DOHH2 (cell line): ENCODE data around the gene XRRA1.

ENCODE experiments used
- H3F3A ChIP-seq: fragments of 200-600 bp; sonication (generic), shearing (Covaris generic); 2 replicates; pipeline ENCODE4 v1.6.0; 2016; ENCODE audit warnings: antibody characterized with exemption, mild to moderate bottlenecking; ENCODE audit not compliant: control insufficient read depth, insufficient read depth
- H3K27ac ChIP-seq: fragments of 200-600 bp; sonication (generic); 2 replicates; pipeline ENCODE4 v1.5.1; 2014; ENCODE audit warnings: low read depth, mild to moderate bottlenecking, low read length, moderate library complexity
- H3K27me3 ChIP-seq: fragments of 200-600 bp; sonication (generic); 2 replicates; pipeline ENCODE4 v1.6.1; 2014; ENCODE audit warnings: mild to moderate bottlenecking, low read length, mixed read lengths; ENCODE audit not compliant: control insufficient read depth
- H3K36me3 ChIP-seq: fragments of 200-600 bp; sonication (generic); 2 replicates; pipeline ENCODE4 v1.6.1; 2014; ENCODE audit warnings: mild to moderate bottlenecking, low read length, moderate library complexity, mixed read lengths; ENCODE audit not compliant: control insufficient read depth
- H3K4me1 ChIP-seq: fragments of 200-600 bp; sonication (generic); 2 replicates; pipeline ENCODE4 v1.6.1; 2014; ENCODE audit warnings: mild to moderate bottlenecking, low read length, mixed read lengths; ENCODE audit not compliant: control insufficient read depth
- H3K4me2 ChIP-seq: fragments of 200-600 bp; sonication (generic); 2 replicates; pipeline ENCODE4 v1.6.0; 2014; ENCODE audit warnings: mild to moderate bottlenecking, low read length, moderate library complexity
- H3K4me3 ChIP-seq: fragments of 200-600 bp; sonication (generic); 2 replicates; pipeline ENCODE4 v1.5.1; 2014; ENCODE audit warnings: mild to moderate bottlenecking, low read length, mixed read lengths
- H3K79me2 ChIP-seq: fragments of 200-600 bp; sonication (generic); 2 replicates; pipeline ENCODE4 v1.6.1; 2014; ENCODE audit warnings: mild to moderate bottlenecking, low read length, mixed read lengths; ENCODE audit not compliant: control insufficient read depth
- H3K9me2 ChIP-seq: fragments of 200-600 bp; sonication (generic); replicated peaks from 2 replicates; pipeline ENCODE4 v1.6.1; 2014; ENCODE audit warnings: mild to moderate bottlenecking, low read length, mixed read lengths; ENCODE audit not compliant: control insufficient read depth
- H3K9me3 ChIP-seq: fragments of 200-600 bp; sonication (generic); 2 replicates; pipeline ENCODE4 v1.6.1; 2014; ENCODE audit warnings: antibody characterized with exemption, low read length, mixed read lengths; ENCODE audit not compliant: control insufficient read depth, insufficient read depth
- H4K20me1 ChIP-seq: fragments of 200-600 bp; sonication (generic); 2 replicates; pipeline ENCODE4 v1.6.0; 2014; ENCODE audit warnings: low read depth, mild to moderate bottlenecking, antibody characterized with exemption, low read length, moderate library complexity; ENCODE audit not compliant: control insufficient read depth, insufficient read depth
- EZH2phosphoT487 ChIP-seq: fragments of 200-600 bp; sonication (generic); IDR thresholded peaks from 2 replicates; pipeline ENCODE4 v1.6.1; 2017; ENCODE audit warnings: borderline replicate concordance, mild to moderate bottlenecking, antibody characterized with exemption, low read length, moderate library complexity, mixed read lengths
- TF ChIP-seq, protein P1 (sequence below): fragments of 200-600 bp; sonication (generic); IDR thresholded peaks from one replicate; pipeline ENCODE4 v1.5.1; 2014; ENCODE audit warnings: antibody characterized with exemption, mild to moderate bottlenecking, low read depth, low read length; ENCODE audit not compliant: poor library complexity, severe bottlenecking

XRRA1 gene

GRCh38 chr11:74791333-74792100, 157.4 kb downstream of the XRRA1 start:
- H3K9me2 ChIP-seq: no peaks in the 10 kb centered on the region
- H3K4me2 ChIP-seq: no peak overlapping the region
- no peaks in the 10 kb centered on the region for H4K20me1 ChIP-seq
- peaks cover 57% of the 10 kb centered on the region for H3K36me3 ChIP-seq
- H3K27ac ChIP-seq: no peak overlapping the region
- no peaks in the 10 kb centered on the region for H3K27me3 ChIP-seq
- H3K9me3 ChIP-seq: peaks cover 21% of the 10 kb centered on the region
- H3K79me2 ChIP-seq: peaks cover 16% of the 10 kb centered on the region
- H3K4me3 ChIP-seq: no peak overlapping the region
- TF ChIP-seq EZH2phosphoT487: no peak
- TF ChIP-seq, protein P1, sequence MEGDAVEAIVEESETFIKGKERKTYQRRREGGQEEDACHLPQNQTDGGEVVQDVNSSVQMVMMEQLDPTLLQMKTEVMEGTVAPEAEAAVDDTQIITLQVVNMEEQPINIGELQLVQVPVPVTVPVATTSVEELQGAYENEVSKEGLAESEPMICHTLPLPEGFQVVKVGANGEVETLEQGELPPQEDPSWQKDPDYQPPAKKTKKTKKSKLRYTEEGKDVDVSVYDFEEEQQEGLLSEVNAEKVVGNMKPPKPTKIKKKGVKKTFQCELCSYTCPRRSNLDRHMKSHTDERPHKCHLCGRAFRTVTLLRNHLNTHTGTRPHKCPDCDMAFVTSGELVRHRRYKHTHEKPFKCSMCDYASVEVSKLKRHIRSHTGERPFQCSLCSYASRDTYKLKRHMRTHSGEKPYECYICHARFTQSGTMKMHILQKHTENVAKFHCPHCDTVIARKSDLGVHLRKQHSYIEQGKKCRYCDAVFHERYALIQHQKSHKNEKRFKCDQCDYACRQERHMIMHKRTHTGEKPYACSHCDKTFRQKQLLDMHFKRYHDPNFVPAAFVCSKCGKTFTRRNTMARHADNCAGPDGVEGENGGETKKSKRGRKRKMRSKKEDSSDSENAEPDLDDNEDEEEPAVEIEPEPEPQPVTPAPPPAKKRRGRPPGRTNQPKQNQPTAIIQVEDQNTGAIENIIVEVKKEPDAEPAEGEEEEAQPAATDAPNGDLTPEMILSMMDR: no peak
- no peaks in the 10 kb centered on the region for H3F3A ChIP-seq
- no peaks in the 10 kb centered on the region; the same call in 1 of the 2 replicates for H3K4me1 ChIP-seq
